Breast epithelium (tissue), 4 donors: ENCODE results near the gene CNTRL. TPM values are rescaled to one million over a fixed set of nuclear protein-coding genes. Genes with fewer than 3 reads are reported as not detected.

ENCODE experiments used
- DNase-seq, 2 donors: peaks; one replicate each; pipeline ENCODE4 v3.0.0-alpha.2; 2019; ENCODE audit warnings: low spot score in 2 of 2
- H3K27ac ChIP-seq, 2 donors: fragments of 200-600 bp; sonication (generic) in 1 of 2; one replicate each; pipeline ENCODE4 v1.5.1; 2016 to 2019; ENCODE audit warnings: mild to moderate bottlenecking in 1 of 2
- H3K27me3 ChIP-seq, 2 donors: fragments of 200-600 bp; sonication (generic) in 1 of 2; one replicate each; pipeline versions ENCODE4 v1.5.1 to v1.6.0; 2017 to 2019; ENCODE audit warnings: control low read depth in 1 of 2, mild to moderate bottlenecking in 1 of 2
- H3K36me3 ChIP-seq: fragments of 200-600 bp; one replicate; pipeline ENCODE4 v1.5.1; 2019
- H3K4me1 ChIP-seq, 2 donors: fragments of 200-600 bp; sonication (generic); one replicate each; pipeline ENCODE4 v1.5.1; 2016 to 2019; ENCODE audit warnings: control low read depth in 1 of 2
- H3K4me3 ChIP-seq, 3 donors: fragments of 200-600 bp; sonication (generic); 1 replicate in 2 of 3; 2 replicates in 1 of 3; pipeline ENCODE4 v1.5.1; 2016 to 2019; ENCODE audit warnings: mild to moderate bottlenecking in 3 of 3, moderate library complexity in 2 of 3
- H3K9me3 ChIP-seq, 2 donors: fragments of 200-600 bp; sonication (generic) in 1 of 2; one replicate each; pipeline ENCODE4 v1.5.1; 2016 to 2019; ENCODE audit warnings: control low read depth in 1 of 2
- CTCF ChIP-seq, 3 donors: fragments of 450-650 bp; IDR thresholded peaks; one replicate each; pipeline ENCODE4 v1.5.1; 2016 to 2017; ENCODE audit warnings: antibody characterized with exemption in 3 of 3, mild to moderate bottlenecking in 3 of 3, moderate library complexity in 3 of 3
- POLR2A ChIP-seq: fragments of 450-650 bp; IDR thresholded peaks from one replicate; pipeline ENCODE4 v1.6.1; 2016; ENCODE audit warnings: antibody characterized with exemption, mild to moderate bottlenecking, moderate library complexity
- POLR2AphosphoS5 ChIP-seq, 3 donors: sonication (generic); formaldehyde crosslinking; IDR thresholded peaks; one replicate each; pipeline ENCODE4 v1.6.1; 2017; ENCODE audit warnings: antibody characterized with exemption in 3 of 3
- intact Hi-C: fragments of 100-400 bp; cut with DNase I; formaldehyde crosslinking; loops from one replicate; pipeline ENCODE4 v1.15.1; 2023; ENCODE audit warnings: low total_unique reads
- total RNA-seq, 3 donors: library from RNA; depleted of rRNA; stranded (reverse); fragments of >200 nt; gene quantifications; one replicate each; pipeline ENCODE4 v1.1.0, GENCODE V29; 2016

The CNTRL gene
- total RNA-seq, 3 donors from 2014 or later, result 18.4 to 26.8 (median 22.9) TPM

DNA sequence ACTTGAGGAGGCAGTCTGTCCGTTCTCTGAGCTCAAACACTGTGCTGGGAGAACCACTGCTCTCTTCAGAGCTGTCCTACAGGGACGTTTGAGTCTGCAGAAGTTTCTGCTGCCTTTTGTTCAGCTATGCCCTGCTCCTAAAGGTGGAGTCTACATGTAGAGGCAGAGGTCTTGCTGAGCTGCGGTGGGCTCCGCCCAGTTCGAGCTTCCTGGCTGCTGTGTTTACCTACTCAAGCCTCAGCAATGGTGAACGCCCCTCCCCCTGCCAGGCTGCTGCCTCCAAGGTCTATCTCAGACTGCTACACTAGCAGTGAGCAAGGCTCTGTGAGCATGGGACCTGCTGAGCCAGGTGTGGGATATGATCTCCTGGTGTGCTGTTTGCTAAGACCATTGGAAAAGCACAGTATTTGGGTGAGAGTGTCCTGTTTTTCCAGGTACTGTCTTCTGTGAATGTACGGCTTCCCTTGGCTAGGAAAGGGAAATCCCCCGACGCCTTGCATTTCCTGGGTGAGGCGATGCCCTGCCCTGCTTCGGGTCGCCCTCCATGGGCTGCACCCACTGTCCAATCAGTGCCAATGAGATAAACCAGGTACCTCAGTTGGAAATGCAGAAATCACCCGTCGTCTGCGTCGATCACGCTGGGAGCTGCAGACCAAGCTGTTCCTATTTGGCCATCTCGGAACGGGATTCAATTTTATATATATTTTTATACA, 58.5 kb downstream of the CNTRL start:
- Histone ChIP-seq H3K27ac (no peak overlapping the region), H3K36me3 (no peaks in the 10 kb centered on the region), H3K9me3 (no peaks in the 10 kb centered on the region), H3K4me3 (no peak overlapping the region), H3K4me1 (no peaks in the 10 kb centered on the region), H3K27me3 (no peaks in the 10 kb centered on the region)
- no peak for DNase-seq
- intact Hi-C loops, result no loop called here
- TF ChIP-seq POLR2AphosphoS5 (IDR thresholded peaks at IDR 0.05) (no peak), CTCF (IDR thresholded peaks at IDR 0.05) (no peak), POLR2A (no peak)

DNA sequence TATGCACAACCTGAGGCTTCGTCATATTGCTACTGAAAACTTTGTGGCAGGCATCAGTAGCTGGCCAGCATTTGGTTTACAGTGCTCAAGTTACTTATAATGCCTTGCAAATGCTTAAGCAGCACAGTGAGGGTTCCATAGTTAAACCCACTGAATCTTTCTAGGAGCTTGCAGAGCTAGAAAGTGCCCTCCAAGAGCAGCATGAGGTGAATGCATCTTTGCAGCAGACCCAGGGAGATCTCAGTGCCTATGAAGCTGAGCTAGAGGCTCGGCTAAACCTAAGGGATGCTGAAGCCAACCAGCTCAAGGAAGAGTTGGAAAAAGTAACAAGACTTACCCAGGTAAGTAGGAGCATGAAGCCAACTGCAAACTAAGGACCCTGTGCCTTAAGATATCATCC, 60.9 kb downstream of the CNTRL start:
- H3K27me3 ChIP-seq, result no peaks in the 10 kb centered on the region
- no peak overlapping the region for H3K27ac ChIP-seq
- intact Hi-C loops, result no loop called here
- H3K4me1 ChIP-seq, result no peaks in the 10 kb centered on the region
- H3K36me3 ChIP-seq, result no peaks in the 10 kb centered on the region
- DNase-seq, result no peak
- TF ChIP-seq CTCF (IDR thresholded peaks at IDR 0.05) (no peak), POLR2AphosphoS5 (IDR thresholded peaks at IDR 0.05) (no peak), POLR2A (no peak)
- no peaks in the 10 kb centered on the region for H3K9me3 ChIP-seq
- no peak overlapping the region for H3K4me3 ChIP-seq

DNA sequence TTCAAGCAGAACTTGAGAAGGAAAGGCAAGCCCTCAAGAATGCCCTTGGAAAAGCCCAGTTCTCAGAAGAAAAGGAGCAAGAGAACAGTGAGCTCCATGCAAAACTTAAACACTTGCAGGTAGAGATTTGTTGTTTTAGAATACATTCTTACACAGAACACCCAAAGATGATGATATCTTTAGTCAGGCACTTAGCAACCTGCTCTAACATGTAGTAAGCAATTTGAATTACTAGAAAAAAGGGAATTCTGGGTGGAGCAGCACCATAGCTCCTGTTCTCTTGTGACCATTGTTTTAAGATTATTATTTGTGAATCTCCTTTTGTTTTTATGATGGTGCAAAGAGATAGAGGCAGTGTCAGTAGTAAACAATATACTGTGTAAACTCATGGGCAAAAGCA, 63.8 kb downstream of the CNTRL start:
- intact Hi-C loops, result no loop called here
- Histone ChIP-seq H3K4me3 (no peak overlapping the region), H3K27ac (no peak overlapping the region), H3K36me3 (no peaks in the 10 kb centered on the region), H3K4me1 (no peaks in the 10 kb centered on the region), H3K27me3 (no peaks in the 10 kb centered on the region), H3K9me3 (no peaks in the 10 kb centered on the region)
- TF ChIP-seq POLR2AphosphoS5 (IDR thresholded peaks at IDR 0.05) (no peak), POLR2A (no peak), CTCF (IDR thresholded peaks at IDR 0.05) (no peak)
- no peak for DNase-seq

- Histone ChIP-seq H3K27me3 (no peaks in the 10 kb centered on the region), H3K36me3 (no peaks in the 10 kb centered on the region), H3K4me3 (no peak overlapping the region), H3K4me1 (no peaks in the 10 kb centered on the region), H3K9me3 (no peaks in the 10 kb centered on the region), H3K27ac (no peak overlapping the region)
- TF ChIP-seq POLR2AphosphoS5 (IDR thresholded peaks at IDR 0.05), result no peak
- no peak for TF ChIP-seq CTCF (IDR thresholded peaks at IDR 0.05)
- no peak for TF ChIP-seq POLR2A
- DNase-seq, result no peak
- intact Hi-C loops, result no loop called here
Measured at GRCh38 chr9:121138973-121139372, 64.2 kb downstream of the CNTRL start.

- no peak for DNase-seq
- Histone ChIP-seq H3K9me3 (no peaks in the 10 kb centered on the region), H3K27me3 (no peaks in the 10 kb centered on the region), H3K27ac (no peak overlapping the region), H3K36me3 (no peaks in the 10 kb centered on the region), H3K4me1 (no peaks in the 10 kb centered on the region), H3K4me3 (no peak overlapping the region)
- intact Hi-C loops, result no loop called here
- TF ChIP-seq POLR2A (no peak), CTCF (IDR thresholded peaks at IDR 0.05) (no peak), POLR2AphosphoS5 (IDR thresholded peaks at IDR 0.05) (no peak)
Measured at GRCh38 chr9:121140162-121140561, 65.4 kb downstream of the CNTRL start.
